H1 (cell line): Measurements from ENCODE around the gene BTNL2. TPM values are rescaled to one million over a fixed set of nuclear protein-coding genes. Genes with fewer than 3 reads are reported as not detected.

Source experiments
- CTCF ChIA-PET: fragments of 300-600 bp; sonication (Branson Sonifier 250); formaldehyde crosslinking; loops from one replicate; lab custom pipeline; 2021; ENCODE audit not compliant: partially characterized antibody; lab: Charles Lee
- POLR2A ChIA-PET: fragments of 300-600 bp; sonication (Branson Sonifier 250); formaldehyde crosslinking; loops from one replicate; lab custom pipeline; 2021; ENCODE audit warnings: inconsistent platforms; ENCODE audit not compliant: partially characterized antibody; lab: Charles Lee
- DNase-seq, 2 experiments: peaks; one replicate each; pipeline versions ENCODE4 v3.0.0 to v3.0.0-alpha.2; 2010 to 2022; ENCODE audit warnings: low spot score in 2 of 2, low read depth in 1 of 2, mixed read lengths in 1 of 2
- FAIRE-seq: peaks from 2 replicates; lab custom pipeline; 2011; peaks lifted over from hg19 to GRCh38; lab: Jason Lieb, UNC
- H2AFZ ChIP-seq: 2 replicates; pipeline ENCODE4 v1.8.1; 2012; ENCODE audit warnings: low read length, inconsistent platforms
- H2AK5ac ChIP-seq: 2 replicates; pipeline ENCODE4 v1.6.1; 2013; ENCODE audit warnings: low read depth, low read length
- H2BK120ac ChIP-seq: replicated peaks from 2 replicates; pipeline ENCODE3; 2013; ENCODE audit warnings: low read depth, low read length, inconsistent platforms
- H2BK12ac ChIP-seq: 2 replicates; pipeline ENCODE4 v1.6.1; 2013; ENCODE audit warnings: low read depth, low read length
- H2BK15ac ChIP-seq: 2 replicates; pipeline ENCODE4 v1.6.1; 2013; ENCODE audit warnings: low read length
- H2BK20ac ChIP-seq: 2 replicates; pipeline ENCODE4 v1.6.1; 2013; ENCODE audit warnings: low read length
- H2BK5ac ChIP-seq: 2 replicates; pipeline ENCODE4 v1.6.1; 2013; ENCODE audit warnings: low read depth, low read length
- H3K14ac ChIP-seq: 2 replicates; pipeline ENCODE4 v1.6.1; 2013; ENCODE audit warnings: inconsistent platforms; ENCODE audit not compliant: insufficient read length
- H3K18ac ChIP-seq: 2 replicates; pipeline ENCODE4 v1.6.1; 2013; ENCODE audit warnings: low read length; ENCODE audit errors: extremely low read depth
- H3K23ac ChIP-seq: 2 replicates; pipeline ENCODE4 v1.6.1; 2013; ENCODE audit warnings: inconsistent platforms; ENCODE audit not compliant: insufficient read length
- H3K23me2 ChIP-seq: 2 replicates; pipeline ENCODE4 v1.6.1; 2013; ENCODE audit warnings: low read depth, low read length
- H3K27ac ChIP-seq: 2 replicates; pipeline ENCODE4 v1.6.1; 2011; ENCODE audit warnings: low read depth, low read length, inconsistent platforms
- H3K27me3 ChIP-seq, 4 experiments: replicated peaks in 1 of 4; 1 replicate in 1 of 4; 2 replicates in 3 of 4; pipeline versions ENCODE4 v1.6.1 to v1.8.1; 2011 to 2013; ENCODE audit warnings: low read length in 3 of 4, mild to moderate bottlenecking in 3 of 4, inconsistent platforms in 2 of 4, mixed read lengths in 2 of 4, moderate library complexity in 1 of 4; ENCODE audit not compliant: control insufficient read depth in 3 of 4, insufficient read depth in 3 of 4; ENCODE audit errors: extremely low read depth in 1 of 4
- H3K36me3 ChIP-seq, 4 experiments: 2 replicates each; pipeline versions ENCODE4 v1.6.1 to v1.8.1; 2011 to 2013; ENCODE audit warnings: mild to moderate bottlenecking in 4 of 4, low read length in 3 of 4, moderate library complexity in 2 of 4, control low read depth in 1 of 4, inconsistent platforms in 1 of 4; ENCODE audit not compliant: insufficient read depth in 4 of 4, control insufficient read depth in 2 of 4
- H3K4ac ChIP-seq: replicated peaks from 2 replicates; pipeline ENCODE3; 2013; ENCODE audit warnings: low read length, low read depth, mixed read lengths, inconsistent platforms; ENCODE audit not compliant: insufficient read length
- H3K4me1 ChIP-seq, 4 experiments: replicated peaks in 1 of 4; 1 replicate in 1 of 4; 2 replicates in 3 of 4; pipeline versions ENCODE4 v1.6.1 to v1.8.1; 2011 to 2013; ENCODE audit warnings: low read length in 3 of 4, inconsistent platforms in 2 of 4, mixed read lengths in 1 of 4; ENCODE audit not compliant: insufficient read depth in 4 of 4, control insufficient read depth in 3 of 4
- H3K4me2 ChIP-seq, 2 experiments: 2 replicates each; pipeline versions ENCODE4 v1.6.1 to v1.8.1; 2011 to 2013; ENCODE audit warnings: low read depth in 2 of 2, low read length in 2 of 2, control low read depth in 1 of 2, inconsistent platforms in 1 of 2, mild to moderate bottlenecking in 1 of 2; ENCODE audit not compliant: insufficient read depth in 1 of 2
- H3K4me3 ChIP-seq, 4 experiments: fragments of 200-600, 300-600 bp in 1 of 4; sonication (generic), shearing (Covaris generic), sonication (Bioruptor Twin) in 1 of 4; 2 replicates each; pipeline versions ENCODE4 v1.5.1 to v1.8.1; 2011 to 2016; ENCODE audit warnings: low read length in 4 of 4, low read depth in 3 of 4, control low read depth in 2 of 4, inconsistent platforms in 2 of 4, mild to moderate bottlenecking in 2 of 4, mixed read lengths in 1 of 4, moderate library complexity in 1 of 4; ENCODE audit not compliant: insufficient read depth in 2 of 4; ENCODE audit errors: extremely low read depth in 1 of 4
- H3K56ac ChIP-seq: replicated peaks from 2 replicates; pipeline ENCODE3; 2013; ENCODE audit warnings: low read depth, mild to moderate bottlenecking, mixed read lengths, low read length, inconsistent platforms; ENCODE audit not compliant: insufficient read length
- H3K79me1 ChIP-seq: 2 replicates; pipeline ENCODE4 v1.6.1; 2013; ENCODE audit warnings: low read depth, low read length, control low read depth
- H3K79me2 ChIP-seq, 2 experiments: 2 replicates each; pipeline versions ENCODE4 v1.6.1 to v1.8.1; 2012 to 2013; ENCODE audit warnings: low read length in 2 of 2, mild to moderate bottlenecking in 2 of 2, inconsistent platforms in 1 of 2; ENCODE audit not compliant: insufficient read depth in 2 of 2, control insufficient read depth in 1 of 2
- H3K9ac ChIP-seq, 4 experiments: replicated peaks in 1 of 4; 1 replicate in 1 of 4; 2 replicates in 3 of 4; pipeline versions ENCODE4 v1.6.1 to v1.8.1; 2011 to 2013; ENCODE audit warnings: low read depth in 3 of 4, low read length in 3 of 4, control low read depth in 2 of 4, mild to moderate bottlenecking in 2 of 4, moderate library complexity in 2 of 4, inconsistent platforms in 1 of 4; ENCODE audit errors: extremely low read depth in 1 of 4
- H3K9me3 ChIP-seq, 2 experiments: 2 replicates each; pipeline versions ENCODE4 v1.6.1 to v1.8.1; 2012 to 2013; ENCODE audit warnings: mild to moderate bottlenecking in 2 of 2, moderate library complexity in 2 of 2, control low read depth in 1 of 2, inconsistent platforms in 1 of 2, low read depth in 1 of 2, low read length in 1 of 2, mixed read lengths in 1 of 2; ENCODE audit not compliant: insufficient read depth in 2 of 2
- H4K20me1 ChIP-seq, 2 experiments: replicated peaks in 1 of 2; 2 replicates each; pipeline versions ENCODE3 to v1.8.1; 2011 to 2013; ENCODE audit warnings: inconsistent platforms in 2 of 2, low read length in 2 of 2, mild to moderate bottlenecking in 1 of 2; ENCODE audit not compliant: insufficient read depth in 2 of 2, control insufficient read depth in 1 of 2
- H4K5ac ChIP-seq: 2 replicates; pipeline ENCODE4 v1.6.1; 2013; ENCODE audit warnings: low read length, low read depth, mixed read lengths, inconsistent platforms; ENCODE audit not compliant: insufficient read length
- H4K8ac ChIP-seq: 2 replicates; pipeline ENCODE4 v1.8.0; 2013; ENCODE audit warnings: mild to moderate bottlenecking, moderate library complexity, low read length, inconsistent platforms; ENCODE audit not compliant: insufficient read depth; ENCODE audit errors: extremely low read depth
- H4K91ac ChIP-seq: replicated peaks from 2 replicates; pipeline ENCODE3; 2013; ENCODE audit warnings: low read length, mixed read lengths, inconsistent platforms; ENCODE audit not compliant: insufficient read length
- BACH1 ChIP-seq: IDR thresholded peaks from 2 replicates; pipeline ENCODE4 v1.6.1; 2012; ENCODE audit warnings: low read length, improper control_type of control experiment
- BRCA1 ChIP-seq: IDR thresholded peaks from 2 replicates; pipeline ENCODE4 v1.6.1; 2012; ENCODE audit warnings: low read depth, low read length, improper control_type of control experiment
- CHD1 ChIP-seq: IDR thresholded peaks from 2 replicates; pipeline ENCODE4 v1.6.1; 2012; ENCODE audit warnings: low read depth, low read length, improper control_type of control experiment
- CHD2 ChIP-seq: IDR thresholded peaks from 2 replicates; pipeline ENCODE4 v1.6.1; 2012; ENCODE audit warnings: low read length, improper control_type of control experiment
- GTF2F1 ChIP-seq: IDR thresholded peaks from 2 replicates; pipeline ENCODE4 v1.6.1; 2012; ENCODE audit warnings: low read depth, low read length, improper control_type of control experiment, borderline replicate concordance
- JUN ChIP-seq: IDR thresholded peaks from 2 replicates; pipeline ENCODE4 v1.6.1; 2011; ENCODE audit warnings: low read depth, mild to moderate bottlenecking, improper control_type of control experiment, low read length
- KDM4A ChIP-seq: IDR thresholded peaks from one replicate; pipeline ENCODE4 v1.7.1; 2012; ENCODE audit warnings: low read depth, mild to moderate bottlenecking, moderate library complexity, low read length, inconsistent platforms; ENCODE audit not compliant: severe bottlenecking
- KDM5A ChIP-seq: fragments of 200-600 bp; IDR thresholded peaks from 2 replicates; pipeline ENCODE4 v1.7.1; 2012; ENCODE audit warnings: mild to moderate bottlenecking, low read length, inconsistent platforms, mixed read lengths
- NRF1 ChIP-seq: IDR thresholded peaks from 2 replicates; pipeline ENCODE4 v1.6.1; 2011; ENCODE audit warnings: mild to moderate bottlenecking, low read depth, low read length, improper control_type of control experiment
- POLR2AphosphoS5 ChIP-seq: IDR thresholded peaks from 2 replicates; pipeline ENCODE4 v1.6.1; 2011; ENCODE audit warnings: low read depth, low read length
- RNF2 ChIP-seq: fragments of 200-900, 300-1000 bp; sonication (generic); IDR thresholded peaks from 2 replicates; pipeline ENCODE4 v1.7.1; 2016; ENCODE audit warnings: borderline replicate concordance, low read depth, mild to moderate bottlenecking, antibody characterized with exemption, low read length; ENCODE audit not compliant: poor library complexity, severe bottlenecking; ENCODE audit errors: missing control alignments
- SIRT6 ChIP-seq: IDR thresholded peaks from one replicate; pipeline ENCODE4 v1.7.1; 2012; ENCODE audit warnings: low read length, inconsistent platforms
- SP1 ChIP-seq: IDR thresholded peaks from 2 replicates; pipeline ENCODE4 v1.6.1; 2011; ENCODE audit warnings: low read depth, low read length
- SP2 ChIP-seq: IDR thresholded peaks from 2 replicates; pipeline ENCODE4 v1.6.1; 2012; ENCODE audit warnings: mild to moderate bottlenecking, low read length, inconsistent platforms
- SRF ChIP-seq: IDR thresholded peaks from 2 replicates; pipeline ENCODE4 v1.6.1; 2011; ENCODE audit warnings: mild to moderate bottlenecking, low read depth, low read length, moderate library complexity
- TAF7 ChIP-seq: optimal IDR thresholded peaks from 2 replicates; pipeline ENCODE3; 2011; ENCODE audit warnings: low read depth, mild to moderate bottlenecking, inconsistent platforms, low read length, moderate library complexity, borderline replicate concordance
- WGBS, 2 experiments: shearing (Covaris generic) in 1 of 2; methylation state at CpG; one replicate each; pipeline versions ENCODE4 v1.1.6 to v1.1.7; 2013 to 2015; ENCODE audit warnings: low lambda C conversion rate in 2 of 2, mixed read lengths in 2 of 2, inconsistent platforms in 1 of 2, low coverage in 1 of 2, missing lambda C conversion rate in 1 of 2; ENCODE audit not compliant: insufficient replicate concordance in 2 of 2, insufficient coverage in 1 of 2, insufficient read length in 1 of 2; ENCODE audit errors: extremely low coverage in 1 of 2, missing lambda C conversion rate in 1 of 2; 5-methylcytosine and 5-hydroxymethylcytosine counted together
- polyA plus RNA-seq, 7 experiments: library from polyadenylated mRNA; depleted of rRNA in 3 of 7; stranded (reverse) in 5 of 7; unstranded in 2 of 7; fragments of >200 nt in 5 of 7; fragments of 200-250 nt in 2 of 7; gene quantifications; 1 replicate in 5 of 7; 2 replicates in 1 of 7; 4 replicates in 1 of 7; pipeline versions ENCODE4 v1.2.1 to v1.2.3, GENCODE V29; 2011 to 2013; ENCODE audit warnings: missing spikeins in 2 of 7, mixed read lengths in 2 of 7
- total RNA-seq: library from RNA; stranded (reverse); fragmentation: NEBNext Ultra II Directional; extraction: Animal tissue kit (Norgen Biotek cat#: 25700); gene quantifications from 2 replicates; pipeline ENCODE4 v1.2.1, GENCODE V29; 2021

Gene BTNL2
- total and polyA plus RNA-seq, 2 of the 8 experiments (the other 6 are each of a cell fraction or from before 2014, with no cell fraction given) = not detected

GRCh38 chr6:32379545-32379944 is 27.4 kb downstream of the BTNL2 start:
- 88% methylated on average over 2 of the region's 2 CpGs; no CpG with 5 or more reads in 1 of the 2 experiments for WGBS, 2 experiments
- no peak overlapping the region for H3K4me2 ChIP-seq
- H3K56ac ChIP-seq = no peak overlapping the region
- no peak overlapping the region for H2AFZ ChIP-seq
- no peaks in the 10 kb centered on the region for H3K23me2 ChIP-seq
- POLR2A ChIA-PET = no interaction called here
- no peak overlapping the region for H2BK5ac ChIP-seq
- no peaks in the 10 kb centered on the region for H3K4me1 ChIP-seq
- H4K20me1 ChIP-seq = no peaks in the 10 kb centered on the region
- no peak overlapping the region for H3K23ac ChIP-seq
- no peak overlapping the region for H2BK20ac ChIP-seq
- no peak overlapping the region for H3K14ac ChIP-seq
- H3K4ac ChIP-seq = no peak overlapping the region
- no peak overlapping the region for H3K9ac ChIP-seq
- CTCF ChIA-PET = no interaction called here
- H4K91ac ChIP-seq = no peak overlapping the region
- FAIRE-seq = no peak
- H2BK120ac ChIP-seq = no peak overlapping the region
- no peak overlapping the region for H4K5ac ChIP-seq
- H3K27ac ChIP-seq = no peak overlapping the region
- DNase-seq = no peak
- no peak overlapping the region for H4K8ac ChIP-seq
- H3K79me2 ChIP-seq = no peaks in the 10 kb centered on the region
- H2BK12ac ChIP-seq = no peak overlapping the region
- no peak overlapping the region for H3K18ac ChIP-seq
- no peak overlapping the region for H2BK15ac ChIP-seq
- H3K9me3 ChIP-seq = no peaks in the 10 kb centered on the region
- no peaks in the 10 kb centered on the region for H3K27me3 ChIP-seq
- H3K4me3 ChIP-seq = no peak overlapping the region
- H2AK5ac ChIP-seq = no peak overlapping the region
- no peaks in the 10 kb centered on the region for H3K79me1 ChIP-seq
- H3K36me3 ChIP-seq = no peaks in the 10 kb centered on the region
- TF ChIP-seq GTF2F1 = no peak
- no peak for TF ChIP-seq KDM4A
- TF ChIP-seq SIRT6 = no peak
- no peak for TF ChIP-seq BACH1
- TF ChIP-seq SRF = no peak
- no peak for TF ChIP-seq KDM5A
- TF ChIP-seq TAF7 = no peak
- TF ChIP-seq JUN = no peak
- no peak for TF ChIP-seq SP1
- TF ChIP-seq BRCA1 = no peak
- TF ChIP-seq POLR2AphosphoS5 = no peak
- no peak for TF ChIP-seq CHD1
- no peak for TF ChIP-seq RNF2
- no peak for TF ChIP-seq CHD2
- no peak for TF ChIP-seq SP2
- no peak for TF ChIP-seq NRF1
